Type B pancreatic cell (in vitro differentiated cells): ENCODE results near the gene ISOC2. TPM values are rescaled to one million over a fixed set of nuclear protein-coding genes. Genes with fewer than 3 reads are reported as not detected.
A peak's percentile ranks its signal among the peaks of the same experiment; 100 is the strongest.

Experiments
- DNase-seq: peaks from one replicate; pipeline ENCODE4 v3.0.0; 2021; ENCODE audit warnings: mixed read lengths; ENCODE audit not compliant: unreplicated experiment; ENCODE audit errors: extremely low spot score
- H3K27ac Mint-ChIP-seq: 2 replicates; pipeline ENCODE4 v1.8.0; 2021; ENCODE audit warnings: mild to moderate bottlenecking, mixed read lengths
- H3K27me3 Mint-ChIP-seq: 2 replicates; pipeline ENCODE4 v1.8.0; 2021; ENCODE audit warnings: mixed read lengths
- H3K36me3 Mint-ChIP-seq: 2 replicates; pipeline ENCODE4 v1.8.0; 2021; ENCODE audit warnings: mixed read lengths
- H3K4me1 Mint-ChIP-seq: one replicate; pipeline ENCODE4 v1.8.0; 2021; ENCODE audit warnings: mixed read lengths; ENCODE audit not compliant: unreplicated experiment
- H3K4me3 Mint-ChIP-seq: 2 replicates; pipeline ENCODE4 v1.8.0; 2021; ENCODE audit warnings: mild to moderate bottlenecking, mixed read lengths
- H3K9me3 Mint-ChIP-seq: 2 replicates; pipeline ENCODE4 v1.8.0; 2021; ENCODE audit warnings: mixed read lengths
- total RNA-seq: library from RNA; stranded (reverse); gene quantifications from 2 replicates; pipeline ENCODE4 v1.2.1, GENCODE V29; 2021; ENCODE audit warnings: low replicate concordance
- TF ChIP-seq, protein P1 (sequence below): fragments of 200-600 bp; sonication (generic); conservative IDR thresholded peaks from 2 replicates; pipeline ENCODE4 v1.5.0; 2021; ENCODE audit warnings: antibody characterized with exemption, mild to moderate bottlenecking

Gene ISOC2
- total RNA-seq, 1 donor from 2014 or later: 47.5 TPM

DNA sequence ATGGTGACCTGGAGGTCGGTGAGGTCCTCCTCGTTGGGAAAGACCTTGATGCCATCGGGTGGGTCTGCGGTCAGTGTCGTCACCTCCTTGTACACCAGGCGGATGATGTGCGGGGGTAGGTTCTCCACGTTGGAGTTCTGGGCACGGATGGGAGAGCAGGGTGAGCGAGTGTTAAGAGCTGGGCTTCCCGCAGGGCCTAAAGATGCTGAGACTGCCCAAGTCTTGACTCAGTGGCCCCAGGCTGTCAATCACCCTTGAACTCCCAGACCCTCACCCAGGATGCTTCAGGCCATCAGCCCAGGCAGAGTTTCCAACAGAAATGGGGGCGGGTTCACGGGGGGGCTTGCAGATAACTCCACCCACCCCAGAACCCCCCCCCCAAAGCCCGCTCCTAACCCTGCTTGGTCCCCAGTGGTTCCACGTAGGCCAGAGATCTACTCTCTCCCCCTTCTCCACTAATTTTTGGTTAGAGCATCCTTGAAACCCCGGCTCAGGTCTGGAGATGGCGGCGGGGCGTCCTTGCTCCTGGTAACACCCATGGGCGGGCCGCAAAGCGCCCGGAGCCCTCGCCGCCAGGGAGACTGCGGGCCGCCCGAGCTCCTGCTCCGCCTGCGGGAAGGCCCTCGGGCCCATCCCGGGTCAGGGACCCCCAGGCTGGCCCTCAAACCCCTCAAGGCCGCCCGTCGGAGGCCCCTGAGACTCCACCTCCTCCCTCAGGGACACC lies 54.5 kb downstream of the ISOC2 start:
- DNase-seq: no peak
- Mint-ChIP-seq H3K4me1 (peaks cover 18% of the 10 kb centered on the region), H3K27me3 (peaks cover 11% of the 10 kb centered on the region), H3K9me3 (peaks cover 5% of the 10 kb centered on the region), H3K27ac (peak overlapping the region; percentile 54), H3K4me3 (peak overlapping the region; percentile 97), H3K36me3 (peaks cover 17% of the 10 kb centered on the region)
- TF ChIP-seq, protein P1, sequence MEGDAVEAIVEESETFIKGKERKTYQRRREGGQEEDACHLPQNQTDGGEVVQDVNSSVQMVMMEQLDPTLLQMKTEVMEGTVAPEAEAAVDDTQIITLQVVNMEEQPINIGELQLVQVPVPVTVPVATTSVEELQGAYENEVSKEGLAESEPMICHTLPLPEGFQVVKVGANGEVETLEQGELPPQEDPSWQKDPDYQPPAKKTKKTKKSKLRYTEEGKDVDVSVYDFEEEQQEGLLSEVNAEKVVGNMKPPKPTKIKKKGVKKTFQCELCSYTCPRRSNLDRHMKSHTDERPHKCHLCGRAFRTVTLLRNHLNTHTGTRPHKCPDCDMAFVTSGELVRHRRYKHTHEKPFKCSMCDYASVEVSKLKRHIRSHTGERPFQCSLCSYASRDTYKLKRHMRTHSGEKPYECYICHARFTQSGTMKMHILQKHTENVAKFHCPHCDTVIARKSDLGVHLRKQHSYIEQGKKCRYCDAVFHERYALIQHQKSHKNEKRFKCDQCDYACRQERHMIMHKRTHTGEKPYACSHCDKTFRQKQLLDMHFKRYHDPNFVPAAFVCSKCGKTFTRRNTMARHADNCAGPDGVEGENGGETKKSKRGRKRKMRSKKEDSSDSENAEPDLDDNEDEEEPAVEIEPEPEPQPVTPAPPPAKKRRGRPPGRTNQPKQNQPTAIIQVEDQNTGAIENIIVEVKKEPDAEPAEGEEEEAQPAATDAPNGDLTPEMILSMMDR: no peak

DNA sequence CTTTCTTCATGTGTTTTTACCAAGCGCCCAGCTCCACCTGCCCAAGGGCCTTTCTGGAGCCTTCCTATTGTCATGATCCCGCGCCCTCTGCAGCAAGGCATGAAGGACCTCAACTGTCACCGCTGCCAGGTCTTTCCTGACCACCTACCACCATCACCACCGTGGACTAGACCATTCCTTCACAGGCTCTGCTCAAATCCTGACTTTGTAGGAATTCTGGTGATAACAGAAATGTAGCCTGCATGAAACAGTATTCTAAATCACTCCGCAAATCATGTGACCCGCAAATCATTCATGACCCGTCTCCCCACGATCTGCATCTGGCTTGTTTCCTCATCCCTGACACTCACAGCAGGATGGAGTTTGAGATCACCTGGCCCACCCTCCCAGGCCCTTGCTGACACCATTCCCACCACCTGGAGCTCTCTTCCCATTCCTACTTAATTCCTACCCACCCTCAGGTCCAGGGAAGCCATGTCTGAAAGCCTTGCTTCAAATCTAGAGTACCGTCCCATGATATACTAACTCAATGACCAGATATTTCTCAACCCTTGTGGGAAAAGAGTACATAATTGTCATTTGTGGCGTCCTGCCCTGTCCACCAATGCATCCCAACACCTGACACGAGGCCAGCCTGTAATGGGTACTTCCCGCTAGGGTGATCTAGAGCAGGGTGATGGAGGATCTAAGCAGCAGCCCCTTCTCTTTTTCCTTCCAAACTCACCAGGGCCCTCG lies 55.2 kb downstream of the ISOC2 start:
- TF ChIP-seq, protein P1: no peak
- Mint-ChIP-seq H3K27ac (peak overlapping the region; percentile 54), H3K27me3 (peaks cover 6% of the 10 kb centered on the region), H3K4me1 (peaks cover 18% of the 10 kb centered on the region), H3K36me3 (peaks cover 20% of the 10 kb centered on the region), H3K9me3 (peaks cover 5% of the 10 kb centered on the region), H3K4me3 (peak overlapping the region; percentile 97)
- DNase-seq: no peak

DNA sequence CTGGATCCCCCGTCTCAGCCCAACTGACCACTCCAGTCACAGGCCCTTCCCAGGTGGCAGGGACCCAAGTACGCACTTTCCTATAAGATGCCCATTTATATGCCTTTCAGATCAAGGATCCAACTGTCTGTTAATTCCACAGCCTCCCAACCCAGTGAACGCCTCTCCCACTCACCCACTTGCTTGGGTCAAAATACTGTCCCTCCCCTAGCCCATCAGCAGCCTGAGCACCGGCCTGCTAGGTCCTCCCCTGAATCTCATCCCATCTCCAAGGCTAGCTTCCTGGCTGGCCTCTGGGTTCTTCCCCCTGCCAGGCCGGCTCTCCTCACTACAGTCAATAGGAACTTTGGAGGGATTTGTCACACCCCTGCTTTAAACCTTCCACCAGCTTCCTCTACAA lies 55.8 kb downstream of the ISOC2 start:
- peak overlapping the region; percentile 54 for H3K27ac Mint-ChIP-seq
- H3K9me3 Mint-ChIP-seq: peaks cover 5% of the 10 kb centered on the region
- H3K36me3 Mint-ChIP-seq: peaks cover 21% of the 10 kb centered on the region
- H3K4me1 Mint-ChIP-seq: peaks cover 18% of the 10 kb centered on the region
- TF ChIP-seq, protein P1: no peak
- peak overlapping the region; percentile 97 for H3K4me3 Mint-ChIP-seq
- H3K27me3 Mint-ChIP-seq: peaks cover 3% of the 10 kb centered on the region
- DNase-seq: no peak

Other genes starting within 250 kb of the ISOC2 start
- 14.4 and 19.0 TPM in 2 replicates for gene TMEM86B, start 232.9 kb downstream of the ISOC2 start, total RNA-seq
- gene PPP6R1, start 202.6 kb downstream of the ISOC2 start, total RNA-seq: 71.5 and 72.3 TPM in 2 replicates
- gene HSPBP1, start 181.5 kb downstream of the ISOC2 start, total RNA-seq: 37.8 and 50.7 TPM in 2 replicates
- 9.8 and 32.3 TPM in 2 replicates for gene BRSK1, start 177.6 kb downstream of the ISOC2 start, total RNA-seq
- 1.2 and 1.6 TPM in 2 replicates for gene TMEM150B, start 136.3 kb downstream of the ISOC2 start, total RNA-seq
- gene KMT5C, start 121.8 kb downstream of the ISOC2 start, total RNA-seq: 26.9 and 32.9 TPM in 2 replicates
- 0.33 and 0.87 TPM in 2 replicates for gene COX6B2, start 106.9 kb downstream of the ISOC2 start, total RNA-seq
- gene GARIN5B, start 98.4 kb downstream of the ISOC2 start, total RNA-seq: not detected in 2 replicates
- 0.46 and 0.48 TPM in 2 replicates for gene IL11, start 91.2 kb downstream of the ISOC2 start, total RNA-seq
- gene TMEM190, start 84.8 kb downstream of the ISOC2 start, total RNA-seq: 2.6 and 2.8 TPM in 2 replicates
- 8.1 and 14.0 TPM in 2 replicates for gene TMEM238, start 77.3 kb downstream of the ISOC2 start, total RNA-seq
- gene RPL28, start 75.7 kb downstream of the ISOC2 start, total RNA-seq: 1,799 and 2,072 TPM in 2 replicates
- 40.7 and 91.3 TPM in 2 replicates for gene UBE2S, start 53.9 kb downstream of the ISOC2 start, total RNA-seq
- gene SHISA7, start 18.3 kb downstream of the ISOC2 start, total RNA-seq: 0.05 and 0.22 TPM in 2 replicates
- not detected in 2 replicates for gene C19orf85, start 3.1 kb upstream of the ISOC2 start, total RNA-seq
- 10.3 and 13.2 TPM in 2 replicates for gene ZNF628, start 15.0 kb upstream of the ISOC2 start, total RNA-seq
- gene NAT14, start 23.5 kb upstream of the ISOC2 start, total RNA-seq: 46.5 and 64.3 TPM in 2 replicates
- gene SSC5D, start 26.8 kb upstream of the ISOC2 start, total RNA-seq: 0.83 and 1.5 TPM in 2 replicates
- 0.75 TPM in 1 of 2 replicates, not detected in the other for gene SBK2, start 75.5 kb upstream of the ISOC2 start, total RNA-seq
- 0.24 and 0.36 TPM in 2 replicates for gene SBK3, start 83.9 kb upstream of the ISOC2 start, total RNA-seq
- 21.1 and 23.9 TPM in 2 replicates for gene ZNF579, start 119.2 kb upstream of the ISOC2 start, total RNA-seq
- 18.4 and 22.4 TPM in 2 replicates for gene FIZ1, start 137.9 kb upstream of the ISOC2 start, total RNA-seq
- 13.6 and 23.9 TPM in 2 replicates for gene ZNF524, start 138.6 kb upstream of the ISOC2 start, total RNA-seq
- 14.6 and 16.2 TPM in 2 replicates for gene ZNF865, start 144.0 kb upstream of the ISOC2 start, total RNA-seq
- gene ZNF784, start 162.9 kb upstream of the ISOC2 start, total RNA-seq: 9.4 and 9.6 TPM in 2 replicates
- 28.5 and 37.4 TPM in 2 replicates for gene ZNF580, start 179.4 kb upstream of the ISOC2 start, total RNA-seq
- gene ZNF581, start 182.0 kb upstream of the ISOC2 start, total RNA-seq: 41.3 and 43.1 TPM in 2 replicates
- gene CCDC106, start 186.6 kb upstream of the ISOC2 start, total RNA-seq: 16.1 and 18.1 TPM in 2 replicates
- gene U2AF2, start 193.4 kb upstream of the ISOC2 start, total RNA-seq: 170 and 232 TPM in 2 replicates
- gene EPN1, start 213.6 kb upstream of the ISOC2 start, total RNA-seq: 121 and 127 TPM in 2 replicates